K562 (cell line): ENCODE measurements around the gene PDZRN3. TPM values are rescaled to one million over a fixed set of nuclear protein-coding genes. Genes with fewer than 3 reads are reported as not detected.

Source experiments
- ATAC-seq: fragments of 200-7000 bp; cut with Tn5 transposase; 3 replicates; pipeline ENCODE4 v1.9.1; 2020; ENCODE audit warnings: moderate library complexity
- BruUV-seq: library from RNA; stranded (reverse); fragments of 400-500 nt; replicated peaks from 2 replicates; lab custom pipeline; 2021; lab: Mats Ljungman, UMichigan
- CTCF ChIA-PET: fragments of 300-600 bp; formaldehyde crosslinking; extraction: SDS; loops from one replicate; lab custom pipeline; 2021; ENCODE audit warnings: low intra/inter-chr PET ratio; lab: Yijun Ruan, JAX
- POLR2A ChIA-PET: fragments of 300-600, 350-650 bp; sonication (Branson Sonifier 250); formaldehyde crosslinking; extraction: SDS; loops from one replicate; lab custom pipeline; 2021; ENCODE audit warnings: antibody characterized with exemption, inconsistent platforms; lab: Yijun Ruan, JAX
- DNase-seq, 4 experiments: peaks; one replicate each; pipeline versions ENCODE4 v3.0.0 to v3.0.0-alpha.2; 2011 to 2018; ENCODE audit warnings: low spot score in 3 of 4, mixed read lengths in 3 of 4; ENCODE audit errors: extremely low read depth in 1 of 4
- FAIRE-seq: peaks from 2 replicates; lab custom pipeline; 2011; peaks lifted over from hg19 to GRCh38; lab: Jason Lieb, UNC
- H2AFZ ChIP-seq: 2 replicates; pipeline ENCODE4 v1.6.0; 2011; ENCODE audit warnings: low read depth, low read length, control low read depth, inconsistent platforms
- H3K27ac ChIP-seq: fragments of 200-600 bp; 3 replicates; pipeline ENCODE4 v1.8.0; 2011; ENCODE audit warnings: low read depth, mild to moderate bottlenecking, control low read depth, inconsistent platforms, low read length, moderate library complexity, mixed read lengths; ENCODE audit errors: extremely low read depth
- H3K27me3 ChIP-seq, 2 experiments: fragments of 300-600 bp in 1 of 2; 2 replicates in 1 of 2; 3 replicates in 1 of 2; pipeline versions ENCODE4 v1.6.0 to v1.8.0; 2011; ENCODE audit warnings: inconsistent platforms in 2 of 2, low read length in 2 of 2, mild to moderate bottlenecking in 1 of 2, mixed read lengths in 1 of 2, moderate library complexity in 1 of 2; ENCODE audit not compliant: control insufficient read depth in 2 of 2, insufficient read depth in 2 of 2
- H3K36me3 ChIP-seq: fragments of 300-600 bp; 3 replicates; pipeline ENCODE4 v1.8.0; 2011; ENCODE audit warnings: mild to moderate bottlenecking, low read length, inconsistent platforms; ENCODE audit not compliant: control insufficient read depth, insufficient read depth
- H3K4me1 ChIP-seq, 2 experiments: fragments of 200-600 bp in 1 of 2; replicated peaks in 1 of 2; 2 replicates in 1 of 2; 3 replicates in 1 of 2; pipeline versions ENCODE4 v1.5.1 to v1.8.0; 2011; ENCODE audit warnings: inconsistent platforms in 2 of 2, low read length in 2 of 2, mild to moderate bottlenecking in 1 of 2, mixed read lengths in 1 of 2, moderate library complexity in 1 of 2; ENCODE audit not compliant: control insufficient read depth in 2 of 2, insufficient read depth in 2 of 2
- H3K4me2 ChIP-seq: 2 replicates; pipeline ENCODE4 v1.6.1; 2011; ENCODE audit warnings: low read length, control low read depth, inconsistent platforms, mixed read lengths; ENCODE audit not compliant: insufficient read depth
- H3K4me3 ChIP-seq: fragments of 200-600 bp; sonication (generic), shearing (Covaris generic); 2 replicates; pipeline ENCODE4 v1.5.1; 2016; ENCODE audit warnings: control low read depth, inconsistent platforms
- H3K79me2 ChIP-seq: fragments of 200-600 bp; 3 replicates; pipeline ENCODE4 v1.8.0; 2011; ENCODE audit warnings: low read length, inconsistent platforms; ENCODE audit not compliant: control insufficient read depth, insufficient read depth
- H3K9ac ChIP-seq, 2 experiments: 2 replicates each; pipeline versions ENCODE4 v1.6.0 to v1.6.1; 2011; ENCODE audit warnings: low read depth in 2 of 2, low read length in 2 of 2, control low read depth in 1 of 2, inconsistent platforms in 1 of 2, mild to moderate bottlenecking in 1 of 2, mixed read lengths in 1 of 2; ENCODE audit not compliant: insufficient read depth in 1 of 2
- H3K9me1 ChIP-seq: one replicate; pipeline ENCODE4 v1.6.0; 2011; ENCODE audit warnings: inconsistent platforms, mild to moderate bottlenecking, low read length, moderate library complexity; ENCODE audit not compliant: control insufficient read depth, insufficient read depth
- H3K9me3 ChIP-seq: replicated peaks from 2 replicates; pipeline ENCODE4 v1.5.1; 2011; ENCODE audit warnings: low read depth, low read length, inconsistent platforms; ENCODE audit not compliant: control insufficient read depth, insufficient read depth
- H4K20me1 ChIP-seq: replicated peaks from 2 replicates; pipeline ENCODE4 v1.6.1; 2011; ENCODE audit warnings: low read length, inconsistent platforms, mixed read lengths; ENCODE audit not compliant: control insufficient read depth, insufficient read depth
- CHCHD3 ChIP-seq: fragments of 250-450 bp; sonication (Bioruptor Pico); IDR thresholded peaks from 2 replicates; pipeline ENCODE4 v2.1.2; 2022; ENCODE audit warnings: mild to moderate bottlenecking
- E4F1 ChIP-seq: fragments of 250-450 bp; sonication (Bioruptor Pico); IDR thresholded peaks from 2 replicates; pipeline ENCODE4 v1.5.0; 2021; ENCODE audit warnings: mild to moderate bottlenecking, borderline replicate concordance
- ETV6 ChIP-seq, 3 experiments: fragments of 150-350 bp in 1 of 3; sonication (generic) in 1 of 3; formaldehyde crosslinking in 1 of 3; IDR thresholded peaks; 2 replicates each; pipeline versions ENCODE4 v1.6.1 to v1.8.0; 2014 to 2022; ENCODE audit warnings: borderline replicate concordance in 2 of 3, low read depth in 2 of 3, antibody characterized with exemption in 1 of 3, low read length in 1 of 3, mild to moderate bottlenecking in 1 of 3, missing genetic modification reagents in 1 of 3
- HCFC1 ChIP-seq: IDR thresholded peaks from 2 replicates; pipeline ENCODE4 v1.6.1; 2012; ENCODE audit warnings: low read depth, low read length, improper control_type of control experiment
- HSF4 ChIP-seq: fragments of 250-450 bp; sonication (Bioruptor Pico); IDR thresholded peaks from 2 replicates; pipeline ENCODE4 v2.1.2; 2022; ENCODE audit warnings: mild to moderate bottlenecking, moderate library complexity, borderline replicate concordance
- IFI16 ChIP-seq: fragments of 250-450 bp; sonication (Bioruptor Pico); IDR thresholded peaks from 2 replicates; pipeline ENCODE4 v2.1.2; 2022; ENCODE audit warnings: mild to moderate bottlenecking, inconsistent platforms
- LEF1 ChIP-seq: fragments of 450-650 bp; IDR thresholded peaks from 2 replicates; pipeline ENCODE4 v1.6.1; 2016; ENCODE audit warnings: mild to moderate bottlenecking
- POLR2A ChIP-seq: fragments of 450-650 bp; conservative IDR thresholded peaks from 2 replicates; pipeline ENCODE4 v1.6.1; 2016
- WGBS: fragments of 100-300 bp; shearing (Covaris generic); methylation state at CpG from one replicate; pipeline ENCODE4 v1.1.6; 2016; ENCODE audit warnings: low coverage, mixed read lengths; ENCODE audit not compliant: insufficient coverage; ENCODE audit errors: missing lambda C conversion rate; 5-methylcytosine and 5-hydroxymethylcytosine counted together
- in situ Hi-C: fragments of 300-500 bp; cut with MboI; formaldehyde crosslinking; loops from 4 replicates; pipeline ENCODE4 v1.15.0; 2018; ENCODE audit warnings: inconsistent platforms, mixed read lengths
- intact Hi-C: fragments of 100-400 bp; cut with micrococcal nuclease; formaldehyde crosslinking; loops from 2 replicates; pipeline ENCODE4 v1.14.2; 2022
- polyA plus RNA-seq, 8 experiments: library from polyadenylated mRNA; depleted of rRNA in 4 of 8; stranded (reverse) in 5 of 8; unstranded in 3 of 8; fragments of >200 nt; fragmentation: Nextera tagmentation in 2 of 8; fragmentation: Illumina TruSeq in 1 of 8; extraction: Ambion mirVana in 2 of 8; extraction: Trizol in 1 of 8; gene quantifications; 2 replicates each; pipeline versions ENCODE4 v1.2.1 to v1.2.3, GENCODE V29; 2011 to 2014; ENCODE audit warnings: inconsistent platforms in 1 of 8, missing spikeins in 1 of 8
- total RNA-seq, 7 experiments: library from RNA; depleted of rRNA in 6 of 7; stranded (reverse); fragments of >200 nt in 6 of 7; fragmentation: Illumina TruSeq in 2 of 7; extraction: Trizol in 2 of 7; gene quantifications; 2 replicates each; pipeline versions ENCODE4 v1.2.1 to v1.2.3, GENCODE V29; 2011 to 2021; ENCODE audit warnings: low replicate concordance in 1 of 7
- TF ChIP-seq, protein P1 (sequence below): fragments of 200-800 bp; sonication (Bioruptor generic); IDR thresholded peaks from 2 replicates; pipeline ENCODE4 v1.6.1; 2017; ENCODE audit warnings: missing genetic modification characterization, missing compliant biosample characterization

The PDZRN3 gene
- total and polyA plus RNA-seq, 9 of the 15 experiments (the other 6 are each of a cell fraction or from before 2014, with no cell fraction given), result 0.16 TPM; not detected in 8

DNA sequence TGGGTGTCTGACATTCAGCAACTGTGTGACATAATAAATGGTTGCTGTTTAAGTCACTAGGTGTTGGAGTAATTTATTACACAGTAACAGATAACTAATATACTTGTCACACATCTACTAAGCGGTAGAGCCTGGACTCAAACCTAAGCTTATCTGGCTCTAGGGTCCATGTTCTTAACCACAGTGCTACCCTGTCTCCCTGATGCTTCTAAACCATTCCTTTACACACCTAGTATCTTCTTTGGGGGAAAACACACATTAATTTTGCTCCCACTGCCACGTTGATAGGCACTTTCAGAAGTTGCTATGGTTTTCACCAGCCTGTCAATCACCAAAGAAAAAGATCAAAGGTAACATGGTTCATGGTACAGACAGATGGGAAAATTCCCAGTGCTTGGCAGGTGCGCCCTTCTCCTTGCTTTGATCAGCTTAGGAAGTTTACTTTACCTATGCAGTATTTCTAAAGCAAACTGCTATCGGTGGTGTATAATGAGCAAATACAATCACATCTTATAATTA lies 150.8 kb downstream of the PDZRN3 start:
- no peaks in the 10 kb centered on the region for H4K20me1 ChIP-seq
- in situ Hi-C loops, result no loop called here
- no peaks in the 10 kb centered on the region for H3K79me2 ChIP-seq
- DNase-seq, result no peak
- WGBS, result 0% methylated on average over 4 of the region's 4 CpGs
- no peak for FAIRE-seq
- H3K4me3 ChIP-seq, result no peak overlapping the region
- no peak for ATAC-seq
- H3K4me2 ChIP-seq, result no peak overlapping the region
- H3K9ac ChIP-seq, result no peak overlapping the region
- BruUV-seq, result no TSS peak
- no peaks in the 10 kb centered on the region for H3K9me1 ChIP-seq
- H3K36me3 ChIP-seq, result no peaks in the 10 kb centered on the region
- POLR2A ChIA-PET, result no interaction called here
- H3K4me1 ChIP-seq, result no peaks in the 10 kb centered on the region
- H3K27ac ChIP-seq, result no peak overlapping the region
- no peak overlapping the region for H2AFZ ChIP-seq
- CTCF ChIA-PET, result interaction anchor here (0.5 kb wide), 1 partner anchor 188 kb away, joined by 3 read pairs; no protein-coding TSS in a partner anchor
- no peaks in the 10 kb centered on the region; a peak in 1 of 5 replicates for H3K27me3 ChIP-seq
- intact Hi-C loops, result no loop called here
- no peaks in the 10 kb centered on the region for H3K9me3 ChIP-seq
- no peak for TF ChIP-seq ETV6 (IDR thresholded peaks at IDR 0.05; ENCODE audit: borderline replicate concordance in 1 of 2, low read depth in 2 of 2, low read length in 1 of 2)
- TF ChIP-seq ETV6 (CRISPR knock-in tag; IDR thresholded peaks at IDR 0.05; ENCODE audit: borderline replicate concordance), result no peak
- TF ChIP-seq, protein P1, sequence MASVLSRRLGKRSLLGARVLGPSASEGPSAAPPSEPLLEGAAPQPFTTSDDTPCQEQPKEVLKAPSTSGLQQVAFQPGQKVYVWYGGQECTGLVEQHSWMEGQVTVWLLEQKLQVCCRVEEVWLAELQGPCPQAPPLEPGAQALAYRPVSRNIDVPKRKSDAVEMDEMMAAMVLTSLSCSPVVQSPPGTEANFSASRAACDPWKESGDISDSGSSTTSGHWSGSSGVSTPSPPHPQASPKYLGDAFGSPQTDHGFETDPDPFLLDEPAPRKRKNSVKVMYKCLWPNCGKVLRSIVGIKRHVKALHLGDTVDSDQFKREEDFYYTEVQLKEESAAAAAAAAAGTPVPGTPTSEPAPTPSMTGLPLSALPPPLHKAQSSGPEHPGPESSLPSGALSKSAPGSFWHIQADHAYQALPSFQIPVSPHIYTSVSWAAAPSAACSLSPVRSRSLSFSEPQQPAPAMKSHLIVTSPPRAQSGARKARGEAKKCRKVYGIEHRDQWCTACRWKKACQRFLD (CRISPR knock-in tag), result no peak
- no peak for TF ChIP-seq E4F1 (CRISPR knock-in tag)
- TF ChIP-seq LEF1, result no peak
- TF ChIP-seq POLR2A, result no peak
- no peak for TF ChIP-seq CHCHD3 (CRISPR knock-in tag)
- TF ChIP-seq HSF4, result no peak
- TF ChIP-seq HCFC1, result no peak
- TF ChIP-seq IFI16 (CRISPR knock-in tag), result no peak
